Stimulated activated CD8-positive, alpha-beta memory T cell treated with anti-CD3 and anti-CD28 coated beads, Interleukin-4, amount 100 ng/mL, for 48 hours (primary cell): Measurements from ENCODE around the gene NPFF.

Source experiments
- DNase-seq: peaks from one replicate; pipeline ENCODE4 v3.0.0-alpha.2; 2020

Gene NPFF

GRCh38 chr12:53513712-53514410, 6.6 kb upstream of the NPFF start:
- no peak for DNase-seq

DNA sequence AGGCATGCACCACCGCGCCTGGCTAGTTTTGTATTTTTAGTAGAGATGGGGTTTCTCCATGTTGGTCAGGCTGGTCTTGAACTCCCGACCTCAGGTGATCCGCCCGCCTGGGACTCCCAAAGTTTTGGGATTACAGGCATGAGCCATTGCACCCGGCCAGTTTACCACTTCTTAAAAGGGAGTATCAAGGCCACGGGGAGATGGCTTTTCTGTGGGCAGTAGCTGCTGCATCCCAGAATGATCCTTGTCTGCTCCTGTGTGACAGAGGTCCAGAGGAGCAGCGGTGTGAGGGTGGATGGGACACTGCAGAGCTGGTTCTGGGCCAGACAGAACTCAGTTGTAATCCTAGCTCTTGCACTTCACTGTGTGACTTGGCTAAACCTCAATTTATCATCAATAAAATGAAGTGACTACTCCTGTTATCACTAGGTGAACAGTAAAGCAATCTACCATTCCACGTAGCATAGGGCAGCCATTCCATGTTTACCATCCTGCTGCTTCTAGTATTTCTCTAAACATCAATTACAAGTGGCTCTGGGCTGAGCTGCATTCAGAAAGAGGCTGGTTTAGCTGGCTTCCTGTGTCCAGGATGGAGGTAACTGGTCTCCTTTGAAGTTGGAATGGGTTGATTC, 3.0 kb upstream of the NPFF start:
- DNase-seq, result no peak

- DNase-seq, result peak; percentile 93
Observed at GRCh38 chr12:53508534-53509170, 1.4 kb upstream of the NPFF start.

GRCh38 chr12:53507603-53507885, 260 bp upstream of the NPFF start:
- no peak for DNase-seq

GRCh38 chr12:53506450-53506785, 866 bp downstream of the NPFF start:
- DNase-seq, result no peak

DNA sequence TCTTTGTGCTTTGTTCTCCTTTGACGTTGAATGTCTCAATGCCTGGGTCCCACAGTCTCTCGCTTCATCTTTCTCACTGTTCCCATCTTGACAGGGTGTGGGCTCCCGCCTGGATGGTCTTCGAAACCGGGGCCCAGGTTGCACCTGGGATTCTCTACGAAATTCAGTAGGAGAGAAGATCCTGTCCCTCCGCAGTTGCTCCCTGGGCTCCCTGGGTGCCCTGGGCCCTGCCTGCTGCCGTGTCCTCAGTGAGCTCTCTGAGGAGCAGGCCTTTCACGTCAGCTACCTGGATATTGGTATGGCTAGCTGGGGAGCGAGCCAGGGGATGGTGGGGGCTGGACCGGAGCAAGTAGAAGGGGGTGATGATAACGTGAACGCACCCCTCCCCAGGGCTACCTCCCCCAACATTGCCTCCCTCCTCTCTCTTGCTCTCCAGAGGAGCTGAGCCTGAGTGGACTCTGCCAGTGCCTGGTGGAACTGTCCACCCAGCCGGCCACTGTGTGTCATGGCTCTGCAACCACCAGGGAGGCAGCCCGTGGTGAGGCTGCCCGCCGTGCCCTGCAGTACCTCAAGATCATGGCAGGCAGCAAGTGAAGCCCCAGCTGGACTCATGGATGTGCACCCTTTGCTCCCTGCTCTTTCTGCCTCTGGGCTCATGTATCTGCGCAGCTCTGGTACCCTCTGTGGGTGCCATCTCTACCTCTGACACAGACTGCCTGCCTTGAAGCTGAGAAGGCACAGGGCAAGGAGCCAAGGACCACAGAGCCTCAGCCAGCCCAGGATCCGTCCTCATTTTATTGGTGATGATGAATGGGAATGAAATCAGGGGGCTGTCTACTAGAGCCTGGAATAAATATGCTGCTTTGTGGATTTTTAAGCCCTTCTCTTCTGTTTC, 1.5 kb downstream of the NPFF start:
- DNase-seq, result no peak

GRCh38 chr12:53505086-53505485, 2.2 kb downstream of the NPFF start:
- no peak for DNase-seq

DNA sequence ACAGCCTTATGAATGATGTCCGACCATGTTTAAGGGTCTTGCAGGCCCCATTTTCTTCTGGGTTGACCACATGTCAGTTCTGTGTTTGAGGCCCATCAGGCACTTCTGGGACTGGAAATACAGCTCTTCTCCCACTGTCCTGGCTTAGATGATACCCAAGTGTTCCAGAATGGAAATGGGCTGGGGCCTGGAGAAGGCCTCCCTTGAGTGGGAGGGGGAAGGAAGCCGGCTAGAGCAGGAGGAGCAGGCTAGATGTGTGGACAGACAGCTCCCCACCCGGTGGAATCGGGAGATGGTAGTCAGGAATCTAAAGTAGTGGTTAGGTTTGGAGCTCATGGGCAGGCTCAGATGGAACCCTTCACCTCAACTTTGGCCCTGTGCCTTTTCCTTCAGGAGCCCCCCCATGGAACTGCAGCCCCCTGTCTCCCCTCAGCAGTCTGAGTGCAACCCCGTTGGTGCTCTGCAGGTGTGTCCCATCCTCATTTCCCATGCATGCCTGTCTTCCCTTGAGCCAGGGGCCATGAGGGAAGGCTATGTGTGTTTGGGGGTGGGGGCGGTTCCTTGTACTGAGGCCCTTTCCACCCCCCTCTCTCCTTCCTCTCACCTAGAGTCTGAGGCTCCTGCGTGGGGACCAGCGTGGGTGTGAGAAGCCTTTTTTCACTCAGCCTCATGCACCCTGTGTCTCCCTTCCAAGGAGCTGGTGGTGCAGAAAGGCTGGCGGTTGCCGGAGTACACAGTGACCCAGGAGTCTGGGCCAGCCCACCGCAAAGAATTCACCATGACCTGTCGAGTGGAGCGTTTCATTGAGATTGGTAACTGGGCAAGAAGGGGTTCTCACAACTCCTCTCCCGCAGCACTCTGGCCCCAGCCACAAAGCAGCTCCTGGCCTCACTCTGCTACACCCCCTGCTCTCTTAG, 3.0 kb downstream of the NPFF start:
- DNase-seq, result no peak

DNA sequence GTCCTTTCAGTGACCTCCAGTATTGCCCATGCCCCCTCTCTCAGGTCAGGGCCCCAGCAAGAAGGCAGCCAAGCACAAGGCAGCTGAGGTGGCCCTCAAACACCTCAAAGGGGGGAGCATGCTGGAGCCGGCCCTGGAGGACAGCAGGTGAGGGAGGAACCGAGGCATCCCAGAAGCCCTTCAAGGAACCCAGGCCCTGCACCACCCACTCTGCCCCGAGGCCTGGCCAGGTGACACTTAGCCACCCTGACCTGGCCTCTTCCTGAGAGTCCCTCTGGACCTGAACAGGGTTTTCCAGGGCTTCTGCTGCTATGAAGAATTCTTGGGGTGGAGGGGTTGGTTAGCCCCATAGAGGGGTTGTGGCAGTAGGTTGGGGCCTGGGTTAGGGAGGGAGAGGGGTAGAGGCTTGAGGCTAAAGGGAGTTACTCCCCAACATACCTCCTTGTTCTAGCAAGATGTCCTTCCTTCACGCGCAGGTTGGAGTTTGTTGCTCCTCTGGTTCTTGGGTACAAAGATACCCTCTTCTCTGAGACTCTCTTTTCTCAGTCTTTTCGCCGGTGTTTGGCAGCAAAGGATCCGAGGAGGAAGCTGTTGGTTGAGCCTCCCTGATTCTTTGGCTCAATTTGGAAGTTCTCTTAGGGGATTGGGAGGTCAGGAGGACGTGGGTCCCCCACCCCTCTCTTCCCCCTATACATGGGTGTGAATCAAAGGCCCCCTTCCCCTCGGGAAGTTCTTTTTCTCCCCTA, 4.1 kb downstream of the NPFF start:
- DNase-seq, result no peak

- DNase-seq, result no peak
Observed at GRCh38 chr12:53502331-53502730, 5.0 kb downstream of the NPFF start.

DNA sequence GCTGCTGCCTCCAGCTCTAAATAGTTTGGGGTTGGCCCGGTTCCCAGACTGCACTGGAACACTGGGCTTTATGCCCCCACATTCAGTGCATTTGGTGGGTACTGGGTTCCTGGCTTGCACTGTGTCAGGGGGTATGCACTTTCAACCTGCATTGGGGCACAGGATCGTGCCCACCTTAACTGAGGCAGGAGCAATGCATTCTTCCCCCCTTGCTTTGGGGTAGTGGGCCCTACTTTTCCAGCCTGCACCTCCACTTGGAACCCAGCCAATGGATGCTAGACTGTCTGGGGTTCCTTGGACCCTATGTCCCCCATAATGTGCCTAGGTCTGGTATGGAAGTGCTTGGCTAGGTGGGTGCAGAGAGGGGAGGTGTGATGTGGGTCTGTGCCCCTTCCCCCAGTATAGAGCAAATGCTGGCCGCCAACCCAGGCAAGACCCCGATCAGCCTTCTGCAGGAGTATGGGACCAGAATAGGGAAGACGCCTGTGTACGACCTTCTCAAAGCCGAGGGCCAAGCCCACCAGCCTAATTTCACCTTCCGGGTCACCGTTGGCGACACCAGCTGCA, 5.6 kb downstream of the NPFF start:
- no peak for DNase-seq

- DNase-seq, result peak; percentile 99
Observed at GRCh38 chr12:53500776-53501614, 6.3 kb downstream of the NPFF start, which contains the start of gene TARBP2. Gene TARBP2, plus strand, starts transcription at chr12:53501283. Its CDS starts 126 bp downstream, at chr12:53501409.

GRCh38 chr12:53500142-53500775, 7.0 kb downstream of the NPFF start:
- DNase-seq, result no peak

DNA sequence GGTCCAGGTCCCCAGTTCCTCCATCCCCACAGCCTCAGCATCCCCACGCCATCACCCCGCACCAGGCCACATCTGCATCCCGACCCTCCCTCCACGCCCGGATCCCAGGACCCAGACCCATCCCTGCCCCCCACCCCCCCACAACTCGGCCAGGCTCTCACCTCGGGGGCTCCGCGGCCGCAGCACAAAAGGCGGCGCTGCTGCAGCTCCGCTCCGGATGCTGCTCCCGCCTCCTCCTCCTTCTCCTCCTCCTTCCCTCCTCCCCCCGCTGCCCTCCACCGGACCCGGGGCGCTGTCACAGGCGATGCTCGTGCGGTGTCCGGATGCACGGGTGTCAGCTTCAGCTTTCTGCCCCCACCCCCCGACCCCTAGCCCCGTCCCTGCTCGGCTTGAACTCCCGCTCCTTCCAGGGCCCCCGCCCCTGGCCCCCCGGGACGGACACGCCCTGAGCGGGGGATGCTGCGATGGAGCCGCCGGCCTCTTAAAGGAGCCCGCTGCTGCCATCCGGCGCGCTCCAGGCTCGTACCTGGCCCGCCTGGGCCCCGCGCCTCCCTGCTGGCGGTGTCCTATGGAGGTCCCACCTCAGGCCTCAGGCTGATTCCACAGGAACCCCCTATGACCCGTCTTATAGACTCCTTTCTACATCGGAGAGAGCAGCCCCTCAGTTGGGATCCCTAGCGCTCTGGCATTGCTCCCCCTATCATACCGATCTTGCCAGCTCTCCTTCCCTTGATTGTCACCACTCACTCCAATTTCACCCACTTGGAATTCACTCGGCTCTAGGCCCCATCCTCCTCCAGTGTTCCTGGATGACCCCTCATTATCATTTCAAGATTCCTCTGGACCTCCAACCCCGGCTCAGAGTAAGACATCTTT, 7.8 kb downstream of the NPFF start, which contains the start of gene MAP3K12:
Gene MAP3K12, minus strand, starts transcription at position 193 of the 876 bp plus-strand sequence. CDS start 12,067 bp downstream, outside the sequence.
- peak; percentile 75 for DNase-seq

GRCh38 chr12:53498235-53498630, 9.1 kb downstream of the NPFF start:
- DNase-seq, result no peak

DNA sequence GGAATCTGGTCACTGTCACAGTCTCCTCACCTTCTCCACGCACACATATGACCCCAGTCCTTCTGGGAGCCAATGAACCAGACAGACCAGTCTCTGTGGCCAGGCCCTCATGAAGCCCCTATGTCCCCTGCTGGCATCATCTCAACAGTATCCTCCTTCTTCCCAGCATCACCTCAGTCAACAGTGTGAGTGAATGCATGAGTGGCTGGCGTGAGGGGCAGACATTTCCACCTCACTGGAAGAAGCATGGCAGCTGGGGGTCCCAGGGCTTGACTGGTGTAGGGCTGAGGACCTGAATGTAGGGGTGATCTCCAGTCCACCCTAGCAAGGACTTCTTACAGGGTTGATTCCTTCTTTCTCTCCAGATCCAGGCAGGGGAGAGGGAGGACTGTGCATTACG, 9.8 kb downstream of the NPFF start:
- no peak for DNase-seq

DNA sequence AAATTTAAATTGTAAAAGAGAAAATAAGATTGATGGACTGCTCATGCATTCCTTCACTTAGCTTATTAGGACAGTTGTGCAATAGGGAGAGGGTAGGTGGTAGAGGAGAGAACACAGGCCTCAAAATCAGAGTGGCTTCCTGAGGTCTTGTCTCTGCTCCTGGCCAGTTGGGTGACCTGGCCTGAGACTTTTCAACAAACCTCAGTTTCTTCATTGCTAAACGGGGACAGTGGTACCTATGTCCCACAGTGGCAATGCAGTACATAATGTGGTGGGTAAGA, 10.6 kb downstream of the NPFF start:
- DNase-seq, result no peak

- DNase-seq, result no peak
Observed at GRCh38 chr12:53495903-53496751, 11.2 kb downstream of the NPFF start.
